K562 (cell line): ENCODE results near the gene ANO10. TPM values are rescaled to one million over a fixed set of nuclear protein-coding genes. Genes with fewer than 3 reads are reported as not detected.

Experiments used
- BRF1 ChIP-seq: IDR thresholded peaks from 3 replicates; pipeline ENCODE4 v1.6.1; 2011; ENCODE audit warnings: borderline replicate concordance, mild to moderate bottlenecking; ENCODE audit not compliant: insufficient read length; ENCODE audit errors: extremely low read depth
- CAMTA2 ChIP-seq: fragments of 250-450 bp; sonication (Bioruptor Pico); conservative IDR thresholded peaks from 2 replicates; pipeline ENCODE4 v1.5.1; 2022
- E2F1 ChIP-seq: sonication (generic); formaldehyde crosslinking; IDR thresholded peaks from 2 replicates; pipeline ENCODE4 v1.8.1; 2023; ENCODE audit warnings: mild to moderate bottlenecking, missing genetic modification reagents, moderate library complexity
- EP400 ChIP-seq: fragments of 450-650 bp; IDR thresholded peaks from 2 replicates; pipeline ENCODE4 v1.6.1; 2017; ENCODE audit warnings: antibody characterized with exemption, mild to moderate bottlenecking, moderate library complexity
- MGA ChIP-seq: fragments of 450-650 bp; IDR thresholded peaks from 2 replicates; pipeline ENCODE4 v1.6.1; 2016; ENCODE audit warnings: mild to moderate bottlenecking, moderate library complexity
- ZNF518B ChIP-seq: fragments of 250-450 bp; sonication (Bioruptor Pico); IDR thresholded peaks from 2 replicates; pipeline ENCODE4 v1.5.0; 2021; ENCODE audit warnings: mild to moderate bottlenecking, moderate library complexity
- polyA plus RNA-seq, 8 experiments: library from polyadenylated mRNA; depleted of rRNA in 4 of 8; stranded (reverse) in 5 of 8; unstranded in 3 of 8; fragments of >200 nt; fragmentation: Nextera tagmentation in 2 of 8; fragmentation: Illumina TruSeq in 1 of 8; extraction: Ambion mirVana in 2 of 8; extraction: Trizol in 1 of 8; gene quantifications; 2 replicates each; pipeline versions ENCODE4 v1.2.1 to v1.2.3, GENCODE V29; 2011 to 2014; ENCODE audit warnings: inconsistent platforms in 1 of 8, missing spikeins in 1 of 8
- total RNA-seq, 7 experiments: library from RNA; depleted of rRNA in 6 of 7; stranded (reverse); fragments of >200 nt in 6 of 7; fragmentation: Illumina TruSeq in 2 of 7; extraction: Trizol in 2 of 7; gene quantifications; 2 replicates each; pipeline versions ENCODE4 v1.2.1 to v1.2.3, GENCODE V29; 2011 to 2021; ENCODE audit warnings: low replicate concordance in 1 of 7

ANO10 gene
- total and polyA plus RNA-seq, 9 of the 15 experiments (the other 6 are each of a cell fraction or from before 2014, with no cell fraction given), result 6.4 to 46.0 (median 32.3) TPM

- peak; percentile 61; the same call in 1 of the 2 replicates for TF ChIP-seq MGA
- TF ChIP-seq ZNF518B, result no peak
- no peak for TF ChIP-seq E2F1 (CRISPR knock-in tag)
- no peak for TF ChIP-seq CAMTA2
- no peak; the same call in 1 of the 2 replicates for TF ChIP-seq EP400
- no peak for TF ChIP-seq BRF1
Measured at GRCh38 chr3:43670635-43671522, 49.1 kb upstream of the ANO10 start (continued).
